Ishikawa (cell line): ENCODE data around the gene AKAP6.

Source experiments
- CEBPB ChIP-seq: IDR thresholded peaks from 2 replicates; pipeline ENCODE4 v1.6.1; 2012
- CREB1 ChIP-seq: IDR thresholded peaks from 2 replicates; pipeline ENCODE4 v1.6.1; 2012; ENCODE audit warnings: low read depth
- EGR1 ChIP-seq: IDR thresholded peaks from 2 replicates; pipeline ENCODE4 v1.6.1; 2012
- EP300 ChIP-seq: IDR thresholded peaks from 2 replicates; pipeline ENCODE4 v1.6.1; 2012; ENCODE audit warnings: borderline replicate concordance
- FOXM1 ChIP-seq: IDR thresholded peaks from 2 replicates; pipeline ENCODE4 v1.6.1; 2012; ENCODE audit warnings: low read depth, borderline replicate concordance
- MAX ChIP-seq: IDR thresholded peaks from 2 replicates; pipeline ENCODE4 v1.6.1; 2012
- NFIC ChIP-seq: IDR thresholded peaks from 2 replicates; pipeline ENCODE4 v1.6.1; 2012
- RAD21 ChIP-seq: IDR thresholded peaks from 2 replicates; pipeline ENCODE4 v1.6.1; 2012; ENCODE audit warnings: low read depth
- REST ChIP-seq: IDR thresholded peaks from 2 replicates; pipeline ENCODE4 v1.6.1; 2012; ENCODE audit warnings: low read depth, mild to moderate bottlenecking
- TAF1 ChIP-seq: IDR thresholded peaks from 2 replicates; pipeline ENCODE4 v1.6.1; 2012; ENCODE audit warnings: low read depth, mild to moderate bottlenecking
- TCF12 ChIP-seq: IDR thresholded peaks from 2 replicates; pipeline ENCODE4 v1.6.1; 2012; ENCODE audit warnings: low read depth
- TEAD4 ChIP-seq: IDR thresholded peaks from 2 replicates; pipeline ENCODE4 v1.6.1; 2012
- USF1 ChIP-seq: IDR thresholded peaks from 2 replicates; pipeline ENCODE4 v1.6.1; 2012
- YY1 ChIP-seq: IDR thresholded peaks from 2 replicates; pipeline ENCODE4 v1.6.1; 2012; ENCODE audit warnings: low read depth
- ZBTB7A ChIP-seq: IDR thresholded peaks from 2 replicates; pipeline ENCODE4 v1.6.1; 2012; ENCODE audit warnings: low read depth

The AKAP6 gene

GRCh38 chr14:32726516-32726915 is 397.4 kb downstream of the AKAP6 start:
- no peak for TF ChIP-seq REST
- no peak for TF ChIP-seq TCF12
- TF ChIP-seq YY1 = no peak
- TF ChIP-seq MAX = no peak
- TF ChIP-seq TAF1 = no peak
- no peak for TF ChIP-seq CREB1
- TF ChIP-seq ZBTB7A = no peak
- TF ChIP-seq EP300 = no peak
- no peak for TF ChIP-seq EGR1
- no peak for TF ChIP-seq RAD21
- TF ChIP-seq NFIC = no peak
- no peak for TF ChIP-seq TEAD4
- TF ChIP-seq USF1 = no peak
- TF ChIP-seq CEBPB = no peak

GRCh38 chr14:32727832-32728231 is 398.7 kb downstream of the AKAP6 start:
- TF ChIP-seq ZBTB7A (no peak), TAF1 (no peak), CREB1 (no peak), EP300 (no peak), YY1 (no peak), FOXM1 (no peak), RAD21 (no peak), CEBPB (no peak), TEAD4 (no peak), USF1 (no peak), MAX (no peak)

- TF ChIP-seq MAX = no peak
- TF ChIP-seq REST = no peak
Observed at GRCh38 chr14:32728526-32728925, 399.4 kb downstream of the AKAP6 start.

GRCh38 chr14:32728976-32729375 is 399.9 kb downstream of the AKAP6 start:
- TF ChIP-seq MAX = no peak
- no peak for TF ChIP-seq CEBPB
- TF ChIP-seq TCF12 = no peak
- TF ChIP-seq EP300 = no peak
- TF ChIP-seq ZBTB7A = no peak
- TF ChIP-seq TEAD4 = no peak
- TF ChIP-seq REST = no peak
- no peak for TF ChIP-seq NFIC

- TF ChIP-seq EGR1 = no peak
- no peak for TF ChIP-seq TEAD4
- no peak for TF ChIP-seq MAX
- no peak for TF ChIP-seq TAF1
- TF ChIP-seq CREB1 = no peak
- TF ChIP-seq NFIC = no peak
- TF ChIP-seq FOXM1 = no peak
- no peak for TF ChIP-seq ZBTB7A
- TF ChIP-seq EP300 = no peak
- no peak for TF ChIP-seq USF1
- TF ChIP-seq CEBPB = no peak
- TF ChIP-seq RAD21 = no peak
Observed at GRCh38 chr14:32731249-32731648, 402.2 kb downstream of the AKAP6 start.
